ENCODE measurements around the gene ABHD16B. TPM values are rescaled to one million over a fixed set of nuclear protein-coding genes. Genes with fewer than 3 reads are reported as not detected.

The ABHD16B gene
- total and polyA plus RNA-seq, 2 experiments from 2014 or later = not detected

- no peak for TF ChIP-seq REST (IDR thresholded peaks at IDR 0.05; ENCODE audit: unreplicated experiment)
Measured at GRCh38 chr20:63840405-63840828, 20.9 kb upstream of the ABHD16B start (continued).

- no peak overlapping the region for H3K27ac Mint-ChIP-seq
- no peak overlapping the region for H2AFZ ChIP-seq
- H3K36me3 Mint-ChIP-seq (ENCODE audit: low read depth) = no peaks in the 10 kb centered on the region
- H3K27ac ChIP-seq (ENCODE audit: low read depth) = no peak overlapping the region
- peaks cover 16% of the 10 kb centered on the region for H3K27me3 Mint-ChIP-seq (ENCODE audit: insufficient read depth, low read depth, poor library complexity)
- H3K9me3 Mint-ChIP-seq = no peaks in the 10 kb centered on the region
- H3K36me3 ChIP-seq (ENCODE audit: insufficient read depth) = no peaks in the 10 kb centered on the region
- H4K20me1 ChIP-seq (replicated peaks; ENCODE audit: insufficient read depth) = no peaks in the 10 kb centered on the region
- H3K27me3 ChIP-seq (ENCODE audit: insufficient read depth) = no peaks in the 10 kb centered on the region
- H3K4me3 ChIP-seq = no peak overlapping the region
- no peak overlapping the region for H3K4me2 ChIP-seq
- ATAC-seq (no peak), DNase-seq (ENCODE audit: low spot score) (no peak)
- no peak overlapping the region for H3K4me3 Mint-ChIP-seq
- H3K9me2 ChIP-seq (ENCODE audit: insufficient read depth) = no peaks in the 10 kb centered on the region
- H3K4me1 ChIP-seq (ENCODE audit: insufficient read depth) = peaks cover 18% of the 10 kb centered on the region
- H3K79me2 ChIP-seq (replicated peaks; ENCODE audit: insufficient read depth) = no peaks in the 10 kb centered on the region
- peaks cover 17% of the 10 kb centered on the region for H3F3A ChIP-seq (replicated peaks; ENCODE audit: low read depth)
- H3K4me1 Mint-ChIP-seq = peaks cover 23% of the 10 kb centered on the region
- TF ChIP-seq STAT1 (IDR thresholded peaks at IDR 0.05; ENCODE audit: unreplicated experiment) = no peak
- no peak for TF ChIP-seq CREB1 (CRISPR knock-in tag; IDR thresholded peaks at IDR 0.05; ENCODE audit: low read depth)
- no peak for TF ChIP-seq ETS1 (IDR thresholded peaks at IDR 0.05)
- no peak for TF ChIP-seq POLR2AphosphoS5 (IDR thresholded peaks at IDR 0.05; ENCODE audit: low read depth)
- TF ChIP-seq REST (IDR thresholded peaks at IDR 0.05; ENCODE audit: unreplicated experiment) = no peak
- TF ChIP-seq EZH2 (IDR thresholded peaks at IDR 0.05; ENCODE audit: low read depth, unreplicated experiment) = no peak
- TF ChIP-seq ZNF114 (CRISPR knock-in tag; IDR thresholded peaks at IDR 0.05) = no peak
- no peak for TF ChIP-seq ZNF462 (CRISPR knock-in tag; IDR thresholded peaks at IDR 0.05)
- TF ChIP-seq NANOG (IDR thresholded peaks at IDR 0.05; ENCODE audit: borderline replicate concordance) = no peak
Measured at GRCh38 chr20:63842258-63842657, 19.0 kb upstream of the ABHD16B start.
